Esophagus squamous epithelium (tissue), 4 donors: Measurements from ENCODE around the gene GCSAML.

Source experiments
- CTCF ChIP-seq, 6 experiments: fragments of 450-650 bp in 4 of 6; fragments of 200-600 bp in 2 of 6; sonication (generic) in 2 of 6; IDR thresholded peaks; one replicate each; pipeline ENCODE4 v1.5.1; 2016 to 2019; ENCODE audit warnings: antibody characterized with exemption in 6 of 6, mild to moderate bottlenecking in 4 of 6, moderate library complexity in 4 of 6
- POLR2A ChIP-seq, 4 donors: fragments of 450-650 bp; IDR thresholded peaks; one replicate each; pipeline ENCODE4 v1.6.1; 2017; ENCODE audit warnings: antibody characterized with exemption in 4 of 4, mild to moderate bottlenecking in 4 of 4, moderate library complexity in 3 of 4

- TF ChIP-seq CTCF (IDR thresholded peaks at IDR 0.05), result no peak
- TF ChIP-seq POLR2A (IDR thresholded peaks at IDR 0.05), result no peak
Measured at GRCh38 chr1:247561711-247562110, 12.8 kb downstream of the GCSAML start.
